ENCODE measurements around the gene PLSCR1. TPM values are rescaled to one million over a fixed set of nuclear protein-coding genes. Genes with fewer than 3 reads are reported as not detected.
A peak's percentile ranks its signal among the peaks of the same experiment; 100 is the strongest.

Gene PLSCR1
- total and polyA plus RNA-seq, 9 of the 15 experiments (the other 6 are each of a cell fraction or from before 2014, with no cell fraction given): 40.6 to 122 (median 69.1) TPM

- no peak for FAIRE-seq
- intact Hi-C loops (cut with micrococcal nuclease): no loop called here
- CTCF ChIA-PET (ENCODE audit: low intra/inter-chr PET ratio): no interaction called here
- in situ Hi-C loops (cut with MboI): no loop called here
- Histone ChIP-seq H3K79me2 (ENCODE audit: control insufficient read depth, insufficient read depth, low read length) (no peaks in the 10 kb centered on the region), H3K9me1 (ENCODE audit: control insufficient read depth, insufficient read depth, low read length) (no peaks in the 10 kb centered on the region), H3K27me3 (ENCODE audit: control insufficient read depth in 2 of 2, insufficient read depth in 2 of 2, low read length in 2 of 2) (no peaks in the 10 kb centered on the region), H3K9me3 (replicated peaks; ENCODE audit: control insufficient read depth, insufficient read depth, low read depth, low read length) (no peaks in the 10 kb centered on the region), H3K4me2 (ENCODE audit: insufficient read depth, low read length) (no peak overlapping the region), H2AFZ (ENCODE audit: low read depth, low read length) (no peak overlapping the region), H3K9ac (ENCODE audit: insufficient read depth in 1 of 2, low read depth in 2 of 2, low read length in 2 of 2) (no peak overlapping the region), H3K27ac (ENCODE audit: extremely low read depth, low read depth, low read length) (no peak overlapping the region), H4K20me1 (replicated peaks; ENCODE audit: control insufficient read depth, insufficient read depth, low read length) (no peaks in the 10 kb centered on the region), H3K36me3 (ENCODE audit: control insufficient read depth, insufficient read depth, low read length) (no peaks in the 10 kb centered on the region), H3K4me1 (replicated peaks in 1 of 2; ENCODE audit: control insufficient read depth in 2 of 2, insufficient read depth in 2 of 2, low read length in 2 of 2) (no peaks in the 10 kb centered on the region), H3K4me3 (no peak overlapping the region)
- POLR2A ChIA-PET: no interaction called here
- BruUV-seq (replicated peaks): no TSS peak
- 0% methylated on average over 1 of the region's 1 CpG for WGBS (ENCODE audit: insufficient coverage, low coverage, missing lambda C conversion rate)
- no peak for ATAC-seq
- no peak for DNase-seq (ENCODE audit: extremely low read depth in 1 of 4, low spot score in 3 of 4)
- TF ChIP-seq ZNF644 (tag; IDR thresholded peaks at IDR 0.05; ENCODE audit: low read depth) (no peak), HDAC2 (IDR thresholded peaks at IDR 0.05) (no peak), CREB5 (CRISPR knock-in tag; IDR thresholded peaks at IDR 0.05) (no peak), TCFL5 (CRISPR knock-in tag; conservative IDR thresholded peaks at IDR 0.05) (no peak), ZNF263 (CRISPR knock-in tag; IDR thresholded peaks at IDR 0.05; ENCODE audit: borderline replicate concordance) (no peak), POLR2A (conservative IDR thresholded peaks at IDR 0.05) (no peak), NR4A1 (CRISPR knock-in tag; IDR thresholded peaks at IDR 0.05) (no peak), NR4A1 (tag; IDR thresholded peaks at IDR 0.05) (no peak), ZBTB9 (CRISPR knock-in tag; IDR thresholded peaks at IDR 0.05) (no peak), C11orf30 (IDR thresholded peaks at IDR 0.05; ENCODE audit: low read depth) (peak; percentile 69), ZBTB1 (CRISPR knock-in tag; IDR thresholded peaks at IDR 0.05; ENCODE audit: borderline replicate concordance, low read depth) (no peak), TFAP4 (CRISPR knock-in tag; IDR thresholded peaks at IDR 0.05; ENCODE audit: borderline replicate concordance) (no peak), MAFG (tag; conservative IDR thresholded peaks at IDR 0.05) (peak; percentile 48)
Measured at GRCh38 chr3:146574173-146574572, 29.8 kb upstream of the PLSCR1 start.

Measured in K562 (cell line).